GM18511 (cell line): ENCODE measurements around the gene PPP1CB.
A peak's percentile ranks its signal among the peaks of the same experiment; 100 is the strongest.

Experiments
- ATAC-seq: cut with Tn5 transposase; IDR thresholded peaks from one replicate; pipeline ENCODE4 v1.9.1; 2021; ENCODE audit warnings: mild to moderate bottlenecking, moderate library complexity; ENCODE audit not compliant: unreplicated experiment

PPP1CB gene

DNA sequence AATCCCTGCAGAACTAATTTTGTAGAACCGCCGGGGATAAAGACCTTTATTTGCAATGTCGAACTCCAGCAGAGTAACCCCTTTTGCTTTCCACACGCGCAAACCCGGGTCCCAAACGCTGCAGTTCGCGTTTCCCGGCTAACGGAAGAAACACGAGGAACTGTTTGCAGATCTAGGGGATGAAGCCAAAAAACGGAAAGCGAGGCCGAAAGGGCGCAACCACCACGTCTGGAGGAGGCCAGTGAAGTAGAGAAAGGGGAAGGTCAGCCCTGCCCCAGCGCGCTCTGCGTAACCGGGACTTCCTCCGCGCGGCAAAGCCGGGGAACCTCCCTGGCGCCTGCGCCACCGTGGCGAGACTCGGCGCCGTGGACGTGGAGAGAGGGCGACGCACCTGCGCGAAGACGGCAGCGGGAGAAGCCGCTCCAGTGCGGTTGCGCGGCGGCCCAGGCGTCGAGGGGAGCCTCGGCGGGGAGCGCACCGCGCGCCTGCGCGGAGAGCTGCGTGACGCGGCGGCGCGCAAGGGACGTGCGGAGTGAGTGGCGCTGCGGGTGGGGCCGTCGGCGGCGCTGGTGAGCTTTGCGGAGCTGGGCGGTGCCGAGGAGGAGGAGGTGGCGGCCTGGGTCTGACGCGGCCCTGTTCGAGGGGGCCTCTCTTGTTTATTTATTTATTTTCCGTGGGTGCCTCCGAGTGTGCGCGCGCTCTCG is at the start of gene PPP1CB:
Gene PPP1CB, plus strand, starts transcription at position 579 of the 704 bp plus-strand sequence. CDS start 295 bp downstream, outside the sequence.
- ATAC-seq = peak; percentile 88

DNA sequence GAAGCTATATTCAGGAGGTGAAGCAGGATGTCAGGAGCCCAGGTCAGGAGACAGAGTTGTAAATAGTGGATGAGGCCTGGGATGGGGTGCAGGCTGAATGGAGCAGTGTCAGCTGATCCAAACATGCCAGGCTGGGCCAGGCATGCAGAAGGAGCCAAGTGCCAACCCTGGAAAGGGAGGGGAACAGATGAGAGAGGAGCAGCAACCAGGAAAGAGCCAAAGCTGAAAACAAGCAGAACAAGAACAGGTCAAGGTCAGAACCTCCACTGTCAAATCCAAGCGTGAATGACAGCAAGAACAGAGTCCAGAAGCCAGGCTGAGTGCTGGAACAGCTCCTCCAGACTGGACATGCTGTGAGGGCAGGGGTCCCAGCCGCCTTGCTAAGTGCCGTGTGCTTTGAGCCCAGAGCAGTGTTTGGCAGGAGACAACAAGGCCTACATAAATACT is 49.2 kb upstream of the PPP1CB start:
- ATAC-seq = no peak

DNA sequence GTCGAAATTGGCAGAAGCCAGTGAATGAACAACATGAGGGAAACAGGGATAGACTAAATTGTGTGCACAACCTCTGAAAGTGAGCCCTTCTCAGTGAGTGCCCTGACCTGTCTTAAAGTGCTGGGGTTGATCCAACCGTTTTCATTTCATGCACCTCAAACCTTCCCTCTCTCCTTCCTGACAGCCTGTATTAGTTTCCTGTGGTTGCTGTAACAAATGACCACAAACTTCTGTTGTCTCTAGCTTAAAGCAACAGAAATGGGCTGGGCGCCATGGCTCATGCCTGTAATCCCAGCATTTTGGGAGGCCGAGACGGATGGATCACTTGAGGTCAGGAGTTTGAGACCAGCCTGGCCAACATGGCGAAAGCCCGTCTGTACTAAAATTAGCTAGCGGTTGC is 48.8 kb upstream of the PPP1CB start:
- no peak for ATAC-seq

DNA sequence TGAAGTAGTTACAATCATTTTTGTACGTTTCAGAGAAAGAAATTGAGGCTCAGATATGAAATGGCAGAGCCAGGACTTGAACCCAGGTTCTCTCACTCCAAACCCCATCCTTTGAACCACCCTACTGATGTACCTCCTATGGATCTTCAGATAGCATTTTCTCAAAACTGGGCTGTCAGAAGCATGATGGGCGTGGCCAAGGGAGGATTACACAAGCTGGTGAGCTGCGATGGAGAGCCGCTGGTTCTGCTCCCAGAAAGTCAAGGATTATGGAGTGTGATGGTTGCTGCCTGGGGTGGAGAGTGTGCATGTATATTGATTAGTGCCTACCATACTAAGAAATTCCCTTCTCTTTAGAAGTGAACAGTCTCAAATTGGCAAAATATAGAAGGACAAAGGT is 47.0 kb upstream of the PPP1CB start:
- no peak for ATAC-seq

DNA sequence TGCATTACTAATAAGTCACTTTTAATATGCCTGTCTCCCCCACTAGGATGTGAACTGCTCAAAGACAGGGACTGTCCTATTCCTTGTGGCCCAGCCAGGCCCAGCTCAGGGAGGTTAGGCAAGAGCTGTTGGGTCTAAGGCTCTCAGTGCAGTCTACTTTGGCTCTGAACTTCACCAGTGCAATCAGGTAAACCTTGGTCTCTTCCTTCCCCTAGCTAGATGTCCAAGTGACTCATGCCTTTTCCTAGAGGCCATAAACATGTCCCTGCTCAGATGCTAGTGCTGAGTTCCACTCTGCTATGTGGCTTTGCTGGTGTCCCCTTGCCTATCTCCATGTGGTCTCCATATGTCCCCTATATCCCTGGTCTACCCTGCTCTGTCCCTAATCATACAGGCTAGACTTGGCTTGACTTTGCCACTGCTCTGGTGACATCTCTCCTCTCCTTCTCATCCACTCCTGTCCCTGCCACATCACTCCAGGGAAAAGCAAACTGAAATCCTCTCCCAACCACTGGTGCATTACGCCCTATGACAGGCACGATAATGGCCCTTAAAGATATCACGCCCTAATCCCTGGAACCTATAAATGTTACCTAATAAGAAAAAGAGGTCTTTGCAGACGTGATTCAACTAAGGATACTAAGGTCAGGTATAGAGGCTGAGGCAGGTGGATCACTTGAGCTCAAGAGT is 45.7 kb upstream of the PPP1CB start:
- no peak for ATAC-seq

DNA sequence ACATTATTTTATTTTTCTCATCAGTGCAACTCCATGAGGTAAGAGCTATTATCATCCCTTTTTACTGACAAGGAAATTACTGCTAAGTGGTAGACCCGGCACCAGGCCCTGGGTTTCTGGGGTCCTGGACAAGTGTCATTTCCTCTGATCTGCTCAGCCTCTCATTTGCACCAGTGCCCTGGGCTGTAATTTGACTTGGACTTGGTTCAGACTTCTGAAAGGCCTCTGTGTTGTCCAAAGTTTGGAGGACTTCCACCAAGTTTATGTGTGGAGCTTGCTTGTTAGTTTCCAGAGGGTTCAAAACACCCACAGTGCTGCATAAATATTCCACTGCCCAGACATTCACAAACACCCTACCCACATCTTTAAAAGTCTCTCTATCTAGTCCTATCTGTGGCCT is 44.0 kb upstream of the PPP1CB start:
- no peak for ATAC-seq

DNA sequence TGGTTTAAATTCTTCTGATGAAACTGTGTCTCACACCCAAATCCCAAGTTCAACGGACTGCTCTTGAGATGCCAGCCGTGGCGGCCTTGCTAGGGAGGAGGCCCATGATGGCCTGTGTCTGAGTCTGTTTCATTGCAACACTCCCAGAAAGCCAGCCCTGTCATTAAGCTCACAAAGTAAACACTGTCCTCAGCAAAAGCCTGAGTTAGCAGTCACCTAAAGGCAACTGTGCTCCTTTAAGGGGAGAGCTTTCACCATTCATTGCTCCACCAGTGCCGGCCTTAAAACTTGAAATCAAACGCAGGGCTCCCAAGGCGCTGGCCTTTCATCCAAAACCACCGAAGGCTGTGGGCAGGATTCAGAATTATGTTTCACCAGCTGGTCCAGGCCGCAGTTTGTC is 42.5 kb upstream of the PPP1CB start:
- ATAC-seq = no peak

DNA sequence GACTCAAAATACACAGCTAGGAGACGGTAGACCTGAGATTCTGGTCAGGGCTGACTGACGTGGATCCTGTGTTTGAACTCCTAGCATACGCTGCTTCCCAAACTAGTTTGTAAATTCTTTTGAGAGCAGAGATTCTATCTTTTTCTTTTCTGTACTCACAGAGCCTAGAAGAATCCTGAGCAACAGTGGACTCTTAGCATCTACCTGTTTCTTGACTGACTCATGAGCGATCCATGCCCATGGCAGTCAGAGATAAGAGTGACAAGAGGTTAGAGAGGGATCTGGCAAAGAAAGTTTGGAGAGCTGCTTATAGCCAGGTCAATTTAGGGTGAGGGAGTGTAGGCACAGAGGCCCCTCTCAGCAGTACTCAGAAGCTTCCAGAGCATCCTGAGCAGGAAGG is 41.1 kb upstream of the PPP1CB start:
- no peak for ATAC-seq

DNA sequence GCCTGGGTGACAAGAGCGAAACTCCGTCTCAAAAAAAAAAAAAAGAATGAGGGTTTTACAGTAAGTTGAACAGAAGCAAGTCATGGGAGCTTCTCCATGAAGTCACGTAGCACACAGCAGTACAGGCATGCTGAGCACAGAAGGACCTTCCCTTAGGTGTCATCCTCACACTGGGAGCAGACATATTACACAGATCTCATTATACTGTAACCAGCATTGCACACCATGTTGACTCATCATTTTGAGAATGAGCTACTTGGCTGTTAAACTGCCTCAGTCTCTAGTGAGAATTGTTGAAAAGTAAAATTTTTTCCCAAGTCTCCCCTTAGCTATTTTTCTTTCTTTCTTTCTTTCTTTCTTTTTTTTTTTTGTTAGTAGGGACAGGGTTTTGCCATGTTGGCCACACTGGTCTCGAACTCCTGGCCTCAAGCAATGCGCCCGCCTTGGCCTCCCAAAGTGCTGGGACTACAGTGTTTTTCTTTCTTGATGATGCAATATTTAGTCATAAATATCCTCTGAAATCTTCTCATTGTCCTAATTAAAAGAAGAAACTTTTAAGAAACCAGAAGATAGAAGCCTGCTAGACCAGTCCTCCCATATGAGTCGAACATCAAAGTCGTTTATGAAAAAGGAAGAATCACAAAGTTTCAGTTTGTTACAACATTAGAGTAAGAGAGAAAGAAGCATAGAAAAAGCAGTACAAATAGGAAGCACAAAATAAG is 37.9 kb upstream of the PPP1CB start:
- ATAC-seq = no peak

DNA sequence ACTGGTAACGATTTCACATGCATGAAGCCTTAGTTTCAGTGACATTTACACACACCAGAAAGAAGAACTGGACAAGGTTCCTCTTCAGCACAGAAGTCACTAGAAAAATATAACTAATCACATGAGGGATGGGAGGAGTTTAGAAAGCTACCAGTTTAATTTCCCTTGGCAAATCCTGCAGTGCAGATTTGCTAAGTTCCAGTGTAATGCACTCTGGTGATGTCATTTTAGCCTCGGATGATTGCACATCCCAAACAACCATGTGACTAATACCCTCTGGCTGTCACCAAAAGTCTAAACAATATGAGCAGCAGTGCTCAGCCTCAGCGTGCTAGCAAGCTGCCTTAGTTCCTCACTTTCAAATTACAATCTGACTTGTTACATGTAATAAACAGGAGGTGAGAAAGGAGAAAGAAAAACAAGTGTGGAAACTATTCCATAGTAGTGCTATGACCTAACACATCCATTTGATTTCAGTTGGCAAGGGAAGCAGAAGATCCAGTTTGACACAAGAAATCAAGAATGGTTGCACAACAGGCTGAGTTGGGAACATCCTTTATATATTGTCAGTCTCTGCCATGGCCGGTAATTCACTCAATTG is 35.3 kb upstream of the PPP1CB start:
- ATAC-seq = no peak

DNA sequence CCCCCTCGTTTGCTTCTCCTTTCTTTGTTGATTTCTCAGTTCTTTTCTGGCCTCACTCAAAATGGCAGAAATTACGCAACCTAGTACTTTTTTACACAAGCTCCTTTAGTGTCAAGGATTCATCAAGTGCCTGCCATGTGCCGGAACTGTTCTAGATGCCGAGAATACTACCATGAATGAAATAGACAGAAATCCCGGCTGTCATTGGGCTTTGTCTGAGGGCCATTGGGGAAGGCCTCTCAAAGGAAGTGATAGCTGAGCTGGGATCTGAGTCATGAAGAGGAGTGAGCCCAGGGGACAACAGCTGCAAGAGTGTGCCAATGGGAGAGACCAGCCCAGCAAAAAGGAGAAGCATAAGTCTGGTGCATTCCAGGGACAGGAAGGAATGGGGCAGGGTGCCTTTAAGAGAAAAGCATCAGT is 34.3 kb upstream of the PPP1CB start:
- no peak for ATAC-seq

DNA sequence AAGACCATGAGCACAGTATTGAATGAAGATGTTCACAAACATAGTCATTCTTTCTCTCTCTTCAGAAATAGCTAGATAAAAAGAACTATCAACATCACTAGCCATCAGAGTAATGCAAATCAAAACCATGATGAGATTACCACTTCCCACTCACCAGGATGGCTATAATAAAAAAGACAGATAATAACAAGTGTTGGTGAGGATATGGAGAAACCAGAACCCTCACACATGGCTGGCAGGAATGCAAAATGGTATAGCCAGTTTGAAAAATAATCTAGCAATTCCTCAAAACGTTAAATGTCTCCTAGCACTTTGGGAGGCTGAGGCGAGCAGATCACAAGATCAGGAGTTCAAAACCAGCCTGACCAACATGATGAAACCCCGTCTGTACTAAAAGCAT is 31.3 kb upstream of the PPP1CB start:
- ATAC-seq = no peak

DNA sequence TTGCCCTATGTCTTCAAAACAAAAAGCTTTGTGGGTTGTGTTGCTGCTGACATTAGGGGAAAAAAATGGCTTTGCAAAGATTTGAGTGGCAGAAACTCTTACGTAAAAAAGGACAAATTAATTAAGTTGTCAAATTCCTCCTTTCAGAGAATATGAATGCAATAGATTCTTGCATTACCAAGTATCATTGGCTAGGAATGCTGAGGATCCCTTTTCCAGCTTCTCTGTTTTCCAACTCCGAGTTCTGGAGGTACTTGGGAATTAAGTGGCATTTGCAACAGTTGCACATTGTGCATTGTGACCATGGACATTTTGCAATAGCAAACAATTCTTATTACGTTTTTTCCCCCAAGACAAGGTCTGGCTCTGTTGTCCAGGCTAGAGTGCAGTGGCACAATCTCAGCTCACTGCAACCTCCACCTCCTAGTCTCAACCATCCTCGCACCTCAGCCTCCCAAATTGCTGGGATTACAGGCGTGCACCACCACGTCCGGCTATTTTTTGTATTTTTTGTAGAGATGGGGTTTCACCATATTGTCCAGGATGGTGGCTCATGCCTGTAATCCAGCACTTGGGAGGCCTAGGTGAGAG is 29.9 kb upstream of the PPP1CB start:
- no peak for ATAC-seq

DNA sequence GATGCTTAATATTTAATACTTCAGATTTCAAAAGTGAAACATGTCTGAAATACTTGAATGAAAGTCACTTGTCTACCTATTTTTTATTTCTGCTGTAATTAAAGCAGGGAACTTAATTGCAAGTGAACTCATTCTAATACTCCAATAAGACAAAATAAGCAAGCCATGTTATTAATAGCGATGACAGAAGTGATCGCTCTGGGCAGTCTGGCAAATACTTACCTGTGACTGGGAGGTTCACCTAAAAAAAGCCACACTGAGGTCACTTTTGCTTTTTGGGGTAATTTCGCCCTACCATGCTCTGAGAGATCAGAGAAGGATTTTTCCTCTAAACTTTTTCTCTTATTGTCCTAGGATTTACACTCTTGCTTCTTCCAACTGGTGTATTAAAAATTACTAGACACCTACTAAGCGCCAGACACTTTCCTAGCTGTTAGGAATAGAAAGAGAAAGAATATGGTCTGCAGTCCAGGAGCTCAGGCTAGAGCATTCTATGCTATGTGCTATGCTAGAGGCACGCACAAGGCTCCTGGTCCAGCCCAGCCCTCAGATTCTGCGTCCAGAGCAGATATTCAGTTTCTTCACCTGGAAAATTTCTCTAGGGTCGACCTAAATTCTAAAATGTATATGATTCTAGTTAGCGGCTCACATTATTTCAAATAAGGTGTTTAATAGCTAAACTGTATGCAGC is 26.5 kb upstream of the PPP1CB start:
- no peak for ATAC-seq

DNA sequence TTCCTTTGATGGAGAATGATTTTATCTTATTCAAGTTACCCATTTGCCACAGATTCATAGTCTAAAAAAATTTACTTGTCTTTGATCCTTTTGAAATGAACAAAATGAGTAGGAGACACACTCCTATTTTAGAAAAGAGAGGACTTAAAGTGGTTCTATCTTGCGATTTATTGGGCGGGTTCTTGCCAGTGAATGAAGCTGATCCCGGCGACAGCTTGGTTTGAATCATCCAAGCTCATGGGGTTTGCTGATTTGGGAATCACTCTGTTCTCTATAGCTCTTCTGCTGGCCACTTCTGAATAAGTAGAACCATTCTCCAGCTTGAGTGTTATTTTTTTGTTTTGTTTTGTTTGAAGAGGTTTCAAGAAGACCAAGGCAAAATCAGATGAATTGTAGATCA is 25.5 kb upstream of the PPP1CB start:
- ATAC-seq = no peak

DNA sequence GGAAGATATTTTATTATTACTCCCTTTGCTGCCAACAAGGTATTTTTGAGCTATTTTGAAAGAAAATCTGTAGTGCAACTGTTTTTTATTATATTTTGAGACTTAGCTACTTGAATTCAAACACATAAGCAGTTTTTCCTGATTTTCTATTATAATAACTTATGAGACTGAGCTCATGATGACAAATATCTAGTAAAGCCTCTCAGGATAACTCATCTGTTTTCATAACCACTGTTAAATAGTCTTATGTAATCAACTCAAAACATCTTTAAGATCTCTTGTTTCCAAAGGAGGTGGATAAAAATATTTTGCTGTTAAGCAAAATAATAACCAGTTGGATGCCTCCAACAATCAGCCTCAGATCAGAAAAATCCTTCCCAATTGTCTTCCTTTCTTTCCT is 21.9 kb upstream of the PPP1CB start:
- no peak for ATAC-seq

DNA sequence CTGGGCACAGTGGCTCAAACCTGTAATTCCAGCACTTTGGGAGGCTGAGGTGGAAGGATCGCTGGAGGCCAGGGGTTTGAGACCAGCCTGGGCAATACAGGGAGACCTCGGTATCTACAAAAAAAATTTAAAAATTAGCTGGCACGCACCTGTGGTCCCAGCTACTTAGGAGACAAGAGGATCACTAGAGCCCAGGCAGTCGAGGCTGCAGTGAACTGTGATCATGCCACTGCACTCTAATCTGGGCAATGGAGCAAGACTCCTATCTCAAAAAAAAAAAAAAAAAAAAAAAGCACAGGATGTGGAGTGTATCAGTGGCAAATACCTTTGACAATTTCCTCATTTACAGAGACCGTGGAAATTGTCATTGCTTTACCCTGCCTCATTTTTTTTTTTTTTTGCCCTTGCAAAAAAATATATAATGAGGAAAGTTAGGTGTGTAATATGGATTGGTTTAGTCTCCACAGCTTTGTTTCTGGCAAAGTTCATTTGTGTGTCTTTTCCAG is 20.9 kb upstream of the PPP1CB start:
- no peak for ATAC-seq

DNA sequence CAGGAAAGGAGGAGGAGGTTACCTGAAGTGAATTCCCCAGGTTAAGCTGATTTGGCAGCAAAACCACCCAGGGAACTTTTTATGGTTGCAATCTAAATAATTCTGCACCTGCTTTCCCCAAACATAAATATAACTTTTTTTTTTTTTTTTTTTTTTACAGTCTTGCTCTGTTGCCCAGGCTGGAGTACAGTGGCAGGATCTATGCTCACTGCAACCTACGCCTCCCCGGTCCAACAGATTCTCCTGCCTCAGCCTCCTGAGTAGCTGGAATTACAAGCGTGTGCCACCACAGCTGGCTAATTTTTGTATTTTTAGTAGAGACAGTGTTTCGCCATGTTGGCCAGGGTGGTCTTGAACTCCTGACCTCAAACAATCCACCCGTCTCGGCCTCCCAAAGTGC is 16.1 kb upstream of the PPP1CB start:
- no peak for ATAC-seq

DNA sequence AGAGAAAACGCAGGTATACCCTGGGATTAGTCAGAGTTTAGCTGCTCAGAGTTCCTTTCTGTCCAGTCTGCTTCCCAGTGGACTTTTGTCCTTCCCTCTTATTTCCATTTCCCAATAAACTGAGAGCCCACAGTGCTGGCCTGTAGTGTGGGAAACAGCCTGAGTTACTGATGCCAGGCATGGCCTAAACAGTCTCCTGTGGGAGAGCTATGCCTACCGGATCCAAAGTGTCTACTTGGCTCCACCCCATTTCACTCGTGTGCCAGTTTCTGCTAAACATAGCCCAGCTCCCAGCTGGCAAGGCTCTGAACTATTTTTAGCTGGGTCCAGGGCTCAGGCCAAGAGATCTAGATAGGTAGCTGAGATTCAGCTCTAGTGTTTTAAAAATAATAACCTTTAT is 15.6 kb upstream of the PPP1CB start:
- no peak for ATAC-seq

DNA sequence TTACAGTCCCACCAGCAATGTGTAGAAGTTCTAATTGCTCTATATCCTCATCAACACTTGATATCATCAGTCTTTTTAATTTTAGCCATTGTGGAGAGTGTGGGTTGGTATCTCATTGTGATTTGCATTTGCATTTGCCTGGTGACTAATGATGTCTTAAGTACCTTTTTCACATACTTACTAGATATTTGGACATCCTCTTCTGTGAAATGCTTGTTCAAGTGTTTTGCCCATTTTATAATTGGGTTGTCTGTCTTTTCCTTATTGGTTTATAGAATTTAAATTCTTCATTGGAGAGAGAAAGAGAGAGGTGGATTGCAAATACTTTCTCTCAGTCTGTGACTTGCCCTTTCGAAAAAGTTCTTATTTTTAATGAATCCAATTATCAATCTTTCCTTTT is 14.0 kb upstream of the PPP1CB start:
- no peak for ATAC-seq
